ENCODE results near the gene ATP6V1F. TPM values are rescaled to one million over a fixed set of nuclear protein-coding genes. Genes with fewer than 3 reads are reported as not detected.

ATP6V1F gene
- total RNA-seq, 4 donors from 2014 or later = 103 to 148 (median 130) TPM

- WGBS, 2 donors = 85 to 86% methylated on average over 5 to 8 of the region's 18 CpGs
- Histone ChIP-seq H3K27me3 (peaks cover 0 to 14% (median 0%) of the 10 kb centered on the region in 4 donors), H3K27ac (no peak overlapping the region), H3K4me1 (peaks cover 0 to 3% (median 0%) of the 10 kb centered on the region in 3 donors), H3K9me3 (no peaks in the 10 kb centered on the region), H3K4me3 (no peak overlapping the region), H3K36me3 (peaks cover 0 to 94% (median 0%) of the 10 kb centered on the region in 3 donors)
- no peak for TF ChIP-seq POLR2A (IDR thresholded peaks at IDR 0.05)
- no peak for TF ChIP-seq CTCF (IDR thresholded peaks at IDR 0.05)
- intact Hi-C loops (cut with DNase I) = no loop called here
- no peak for DNase-seq
Observed at GRCh38 chr7:128849804-128850490, 12.7 kb upstream of the ATP6V1F start.

GRCh38 chr7:128852537-128853254 lies 10.0 kb upstream of the ATP6V1F start:
- WGBS, 2 donors = 80 to 81% methylated on average over 2 to 15 of the region's 28 CpGs
- no peak for DNase-seq
- TF ChIP-seq CTCF (IDR thresholded peaks at IDR 0.05) = no peak
- no peak overlapping the region for H3K27ac ChIP-seq
- H3K4me1 ChIP-seq = peaks cover 2 to 17% (median 6%) of the 10 kb centered on the region in 3 donors
- H3K27me3 ChIP-seq = peaks cover 0 to 14% (median 0%) of the 10 kb centered on the region in 4 donors
- no peak overlapping the region for H3K4me3 ChIP-seq
- peaks cover 0 to 86% (median 0%) of the 10 kb centered on the region in 3 donors for H3K36me3 ChIP-seq
- H3K9me3 ChIP-seq = no peaks in the 10 kb centered on the region
- intact Hi-C loops (cut with DNase I) = no loop called here

GRCh38 chr7:128853799-128854198 lies 8.9 kb upstream of the ATP6V1F start:
- 57% methylated on average over 3 of the region's 23 CpGs; no CpG with 5 or more reads in 1 of the 2 donors for WGBS, 2 donors
- TF ChIP-seq CTCF (IDR thresholded peaks at IDR 0.05) = no peak
- TF ChIP-seq POLR2A (IDR thresholded peaks at IDR 0.05) = no peak
- Histone ChIP-seq H3K9me3 (no peaks in the 10 kb centered on the region), H3K36me3 (peaks cover 0 to 76% (median 0%) of the 10 kb centered on the region in 3 donors), H3K4me1 (peaks cover 6 to 23% (median 9%) of the 10 kb centered on the region in 3 donors), H3K27me3 (peaks cover 0 to 14% (median 0%) of the 10 kb centered on the region in 4 donors), H3K4me3 (no peak overlapping the region), H3K27ac (no peak overlapping the region)
- intact Hi-C loops (cut with DNase I) = no loop called here
- no peak for DNase-seq

GRCh38 chr7:128854396-128854795 lies 8.3 kb upstream of the ATP6V1F start:
- 83% methylated on average over 10 of the region's 21 CpGs; no CpG with 5 or more reads in 1 of the 2 donors for WGBS, 2 donors
- Histone ChIP-seq H3K4me1 (peaks cover 12 to 29% (median 15%) of the 10 kb centered on the region in 3 donors), H3K27me3 (peaks cover 0 to 14% (median 0%) of the 10 kb centered on the region in 4 donors), H3K4me3 (no peak overlapping the region), H3K36me3 (peaks cover 0 to 70% (median 0%) of the 10 kb centered on the region in 3 donors), H3K27ac (no peak overlapping the region), H3K9me3 (no peaks in the 10 kb centered on the region)
- intact Hi-C loops (cut with DNase I) = no loop called here
- TF ChIP-seq POLR2A (IDR thresholded peaks at IDR 0.05) = no peak
- TF ChIP-seq CTCF (IDR thresholded peaks at IDR 0.05) = no peak
- DNase-seq = no peak

GRCh38 chr7:128855559-128855958 lies 7.1 kb upstream of the ATP6V1F start:
- peaks cover 23 to 40% (median 24%) of the 10 kb centered on the region in 3 donors for H3K4me1 ChIP-seq
- peaks cover 0 to 14% (median 0%) of the 10 kb centered on the region in 4 donors for H3K27me3 ChIP-seq
- H3K27ac ChIP-seq = peak overlapping the region in 1 of 4 donors; percentile 7
- no peaks in the 10 kb centered on the region for H3K9me3 ChIP-seq
- intact Hi-C loops (cut with DNase I) = no loop called here
- H3K36me3 ChIP-seq = peaks cover 0 to 58% (median 0%) of the 10 kb centered on the region in 3 donors
- WGBS, 2 donors = 72 to 79% methylated on average over 2 of the region's 3 CpGs
- H3K4me3 ChIP-seq = no peak overlapping the region
- TF ChIP-seq CTCF (IDR thresholded peaks at IDR 0.05) (no peak), POLR2A (IDR thresholded peaks at IDR 0.05) (no peak)
- DNase-seq = no peak
